ENCODE measurements around the gene TSPAN9.

DNA sequence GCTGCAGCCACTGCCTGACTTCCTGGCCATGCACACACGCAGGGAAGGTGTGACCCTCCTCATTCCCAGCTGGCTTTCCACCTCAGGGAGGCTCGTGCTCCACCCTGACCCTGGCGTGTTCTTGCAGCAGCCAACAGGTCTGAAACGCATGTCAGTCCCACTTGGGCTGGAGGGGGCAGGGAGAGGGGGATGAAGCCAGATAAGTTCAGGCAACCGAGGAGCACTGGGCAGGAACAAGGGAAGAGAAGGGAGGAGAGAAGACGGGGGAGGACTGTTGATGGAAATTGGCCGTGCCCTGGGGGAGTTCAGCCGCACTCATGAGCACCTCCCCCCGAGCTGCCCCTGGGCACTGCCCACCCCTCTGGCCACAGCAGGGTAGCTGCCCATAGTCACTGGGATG is 231.4 kb downstream of the TSPAN9 start:
- TF ChIP-seq, protein P1, sequence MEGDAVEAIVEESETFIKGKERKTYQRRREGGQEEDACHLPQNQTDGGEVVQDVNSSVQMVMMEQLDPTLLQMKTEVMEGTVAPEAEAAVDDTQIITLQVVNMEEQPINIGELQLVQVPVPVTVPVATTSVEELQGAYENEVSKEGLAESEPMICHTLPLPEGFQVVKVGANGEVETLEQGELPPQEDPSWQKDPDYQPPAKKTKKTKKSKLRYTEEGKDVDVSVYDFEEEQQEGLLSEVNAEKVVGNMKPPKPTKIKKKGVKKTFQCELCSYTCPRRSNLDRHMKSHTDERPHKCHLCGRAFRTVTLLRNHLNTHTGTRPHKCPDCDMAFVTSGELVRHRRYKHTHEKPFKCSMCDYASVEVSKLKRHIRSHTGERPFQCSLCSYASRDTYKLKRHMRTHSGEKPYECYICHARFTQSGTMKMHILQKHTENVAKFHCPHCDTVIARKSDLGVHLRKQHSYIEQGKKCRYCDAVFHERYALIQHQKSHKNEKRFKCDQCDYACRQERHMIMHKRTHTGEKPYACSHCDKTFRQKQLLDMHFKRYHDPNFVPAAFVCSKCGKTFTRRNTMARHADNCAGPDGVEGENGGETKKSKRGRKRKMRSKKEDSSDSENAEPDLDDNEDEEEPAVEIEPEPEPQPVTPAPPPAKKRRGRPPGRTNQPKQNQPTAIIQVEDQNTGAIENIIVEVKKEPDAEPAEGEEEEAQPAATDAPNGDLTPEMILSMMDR (IDR thresholded peaks at IDR 0.05 in 2 of 3, conservative IDR thresholded peaks at IDR 0.05 in 1 of 3; ENCODE audit: borderline replicate concordance in 1 of 3, insufficient read depth in 1 of 3, low read depth in 2 of 3, low read length in 2 of 3) = no peak
- TF ChIP-seq POLR2A (IDR thresholded peaks at IDR 0.05; ENCODE audit: borderline replicate concordance, extremely low read depth, insufficient read depth, insufficient read length) (no peak), POLR2AphosphoS5 (IDR thresholded peaks at IDR 0.05; ENCODE audit: low read depth, low read length) (no peak), FOSL1 (IDR thresholded peaks at IDR 0.05; ENCODE audit: low read depth) (no peak), RAD21 (IDR thresholded peaks at IDR 0.05; ENCODE audit: low read depth) (no peak), EZH2 (IDR thresholded peaks at IDR 0.05) (no peak), TCF7L2 (IDR thresholded peaks at IDR 0.05; ENCODE audit: borderline replicate concordance, extremely low read depth, insufficient read depth, insufficient read length) (no peak), ZNF274 (IDR thresholded peaks at IDR 0.05; ENCODE audit: low read depth, low read length) (no peak), CBX3 (IDR thresholded peaks at IDR 0.05; ENCODE audit: low read depth) (no peak), EZH2phosphoT487 (IDR thresholded peaks at IDR 0.05; ENCODE audit: borderline replicate concordance) (no peak), YY1 (IDR thresholded peaks at IDR 0.05; ENCODE audit: extremely low read depth, insufficient replicate concordance, low read depth, low read length) (no peak)
- TF ChIP-seq, protein P2, sequence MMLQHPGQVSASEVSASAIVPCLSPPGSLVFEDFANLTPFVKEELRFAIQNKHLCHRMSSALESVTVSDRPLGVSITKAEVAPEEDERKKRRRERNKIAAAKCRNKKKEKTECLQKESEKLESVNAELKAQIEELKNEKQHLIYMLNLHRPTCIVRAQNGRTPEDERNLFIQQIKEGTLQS (IDR thresholded peaks at IDR 0.05) = no peak
- TF ChIP-seq, protein P3, sequence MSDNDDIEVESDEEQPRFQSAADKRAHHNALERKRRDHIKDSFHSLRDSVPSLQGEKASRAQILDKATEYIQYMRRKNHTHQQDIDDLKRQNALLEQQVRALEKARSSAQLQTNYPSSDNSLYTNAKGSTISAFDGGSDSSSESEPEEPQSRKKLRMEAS (IDR thresholded peaks at IDR 0.05) = no peak
- TF ChIP-seq, protein P4, sequence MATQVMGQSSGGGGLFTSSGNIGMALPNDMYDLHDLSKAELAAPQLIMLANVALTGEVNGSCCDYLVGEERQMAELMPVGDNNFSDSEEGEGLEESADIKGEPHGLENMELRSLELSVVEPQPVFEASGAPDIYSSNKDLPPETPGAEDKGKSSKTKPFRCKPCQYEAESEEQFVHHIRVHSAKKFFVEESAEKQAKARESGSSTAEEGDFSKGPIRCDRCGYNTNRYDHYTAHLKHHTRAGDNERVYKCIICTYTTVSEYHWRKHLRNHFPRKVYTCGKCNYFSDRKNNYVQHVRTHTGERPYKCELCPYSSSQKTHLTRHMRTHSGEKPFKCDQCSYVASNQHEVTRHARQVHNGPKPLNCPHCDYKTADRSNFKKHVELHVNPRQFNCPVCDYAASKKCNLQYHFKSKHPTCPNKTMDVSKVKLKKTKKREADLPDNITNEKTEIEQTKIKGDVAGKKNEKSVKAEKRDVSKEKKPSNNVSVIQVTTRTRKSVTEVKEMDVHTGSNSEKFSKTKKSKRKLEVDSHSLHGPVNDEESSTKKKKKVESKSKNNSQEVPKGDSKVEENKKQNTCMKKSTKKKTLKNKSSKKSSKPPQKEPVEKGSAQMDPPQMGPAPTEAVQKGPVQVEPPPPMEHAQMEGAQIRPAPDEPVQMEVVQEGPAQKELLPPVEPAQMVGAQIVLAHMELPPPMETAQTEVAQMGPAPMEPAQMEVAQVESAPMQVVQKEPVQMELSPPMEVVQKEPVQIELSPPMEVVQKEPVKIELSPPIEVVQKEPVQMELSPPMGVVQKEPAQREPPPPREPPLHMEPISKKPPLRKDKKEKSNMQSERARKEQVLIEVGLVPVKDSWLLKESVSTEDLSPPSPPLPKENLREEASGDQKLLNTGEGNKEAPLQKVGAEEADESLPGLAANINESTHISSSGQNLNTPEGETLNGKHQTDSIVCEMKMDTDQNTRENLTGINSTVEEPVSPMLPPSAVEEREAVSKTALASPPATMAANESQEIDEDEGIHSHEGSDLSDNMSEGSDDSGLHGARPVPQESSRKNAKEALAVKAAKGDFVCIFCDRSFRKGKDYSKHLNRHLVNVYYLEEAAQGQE (IDR thresholded peaks at IDR 0.05; ENCODE audit: low read depth) = no peak

Data from HCT116 (cell line).